Effector memory CD4-positive, alpha-beta T cell (primary cell): ENCODE measurements around the gene HMOX2.

ENCODE experiments used
- DNase-seq, 3 donors: peaks; one replicate each; pipeline ENCODE4 v3.0.0-alpha.2; 2020
- H3K27ac ChIP-seq: 2 replicates; pipeline ENCODE4 v1.7.0; 2013; ENCODE audit warnings: mild to moderate bottlenecking, low read length, moderate library complexity; ENCODE audit not compliant: insufficient read depth, poor library complexity, severe bottlenecking
- H3K27me3 ChIP-seq: replicated peaks from 2 replicates; pipeline ENCODE4 v1.7.0; 2013; ENCODE audit warnings: mild to moderate bottlenecking, low read length; ENCODE audit not compliant: insufficient read depth, control insufficient read depth, poor library complexity, severe bottlenecking
- H3K36me3 ChIP-seq: 2 replicates; pipeline ENCODE4 v1.7.0; 2013; ENCODE audit warnings: mild to moderate bottlenecking, low read length, moderate library complexity; ENCODE audit not compliant: control insufficient read depth, insufficient read depth
- H3K4me1 ChIP-seq: 2 replicates; pipeline ENCODE4 v1.7.0; 2013; ENCODE audit warnings: low read length, mild to moderate bottlenecking; ENCODE audit not compliant: control insufficient read depth, insufficient read depth, poor library complexity, severe bottlenecking
- H3K4me3 ChIP-seq: 2 replicates; pipeline ENCODE4 v1.7.0; 2013; ENCODE audit warnings: low read length, low read depth, mild to moderate bottlenecking; ENCODE audit not compliant: insufficient read depth, poor library complexity, severe bottlenecking
- H3K9me3 ChIP-seq: 2 replicates; pipeline ENCODE4 v1.7.0; 2013; ENCODE audit warnings: mild to moderate bottlenecking, low read length, moderate library complexity; ENCODE audit not compliant: control insufficient read depth

HMOX2 gene

DNA sequence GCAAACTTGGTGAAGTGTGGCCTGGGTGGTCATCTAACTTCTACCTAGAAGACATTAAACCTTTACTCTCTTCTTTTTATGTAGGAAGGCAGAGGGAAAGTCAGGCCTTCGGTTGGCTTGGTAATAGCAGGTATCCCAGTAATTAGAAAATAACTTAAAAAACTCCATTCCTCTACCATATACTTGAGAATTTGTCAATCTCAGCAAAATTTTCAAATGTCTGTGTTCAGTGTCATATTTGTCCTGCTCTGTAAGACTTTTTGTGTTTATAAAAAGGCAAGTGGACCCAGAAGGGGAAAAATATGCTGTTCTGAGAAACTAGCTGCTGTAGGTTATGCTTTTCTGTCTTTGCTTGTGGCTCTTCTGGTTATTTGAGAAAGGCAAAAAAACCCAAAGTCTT lies 5.8 kb downstream of the HMOX2 start:
- DNase-seq: no peak
- no peaks in the 10 kb centered on the region for H3K27me3 ChIP-seq
- H3K27ac ChIP-seq: no peak overlapping the region
- no peaks in the 10 kb centered on the region for H3K9me3 ChIP-seq
- no peak overlapping the region for H3K4me3 ChIP-seq
- H3K36me3 ChIP-seq: peaks cover 13% of the 10 kb centered on the region
- peaks cover 22% of the 10 kb centered on the region for H3K4me1 ChIP-seq

DNA sequence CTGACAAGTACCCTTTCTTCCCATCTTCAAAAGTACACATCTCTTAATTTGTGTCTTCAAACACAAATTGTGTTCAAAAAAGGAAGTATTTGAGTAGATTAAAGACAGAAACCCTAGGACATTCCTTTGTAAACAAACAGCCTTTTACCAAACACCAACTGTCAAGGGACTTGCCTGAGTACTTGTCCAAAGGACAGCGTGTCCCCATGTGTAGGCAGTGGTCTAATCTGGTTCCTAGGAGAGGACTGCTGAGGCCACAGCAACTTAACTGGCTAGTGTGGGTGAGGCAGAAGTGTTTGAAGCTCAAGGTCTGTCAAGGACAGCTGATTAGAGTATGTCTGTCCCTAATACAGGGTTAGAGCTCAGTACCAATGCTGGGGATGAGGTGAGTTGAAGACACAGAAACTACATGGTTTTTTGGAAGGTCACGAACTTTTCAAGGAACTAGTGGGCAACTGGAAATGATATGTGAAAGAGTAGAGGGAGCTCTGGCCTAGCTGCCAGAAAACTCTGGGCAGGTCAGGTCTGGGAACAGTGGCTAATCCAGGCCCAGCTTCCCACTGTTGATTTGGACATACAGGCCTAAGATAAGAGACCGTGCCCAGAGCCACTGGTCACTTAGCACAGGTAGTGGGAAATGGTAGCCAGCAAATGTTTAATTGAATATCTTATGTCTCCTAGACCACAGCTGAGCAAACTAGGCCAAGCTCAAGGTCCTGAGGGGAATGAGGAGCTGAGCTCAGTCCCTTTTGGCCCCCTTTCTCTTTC lies 10.1 kb downstream of the HMOX2 start:
- H3K4me1 ChIP-seq: peaks cover 53% of the 10 kb centered on the region
- no peaks in the 10 kb centered on the region for H3K9me3 ChIP-seq
- H3K27me3 ChIP-seq: no peaks in the 10 kb centered on the region
- DNase-seq: no peak
- H3K36me3 ChIP-seq: peaks cover 19% of the 10 kb centered on the region
- no peak overlapping the region for H3K4me3 ChIP-seq
- H3K27ac ChIP-seq: peak overlapping the region; percentile 42

DNA sequence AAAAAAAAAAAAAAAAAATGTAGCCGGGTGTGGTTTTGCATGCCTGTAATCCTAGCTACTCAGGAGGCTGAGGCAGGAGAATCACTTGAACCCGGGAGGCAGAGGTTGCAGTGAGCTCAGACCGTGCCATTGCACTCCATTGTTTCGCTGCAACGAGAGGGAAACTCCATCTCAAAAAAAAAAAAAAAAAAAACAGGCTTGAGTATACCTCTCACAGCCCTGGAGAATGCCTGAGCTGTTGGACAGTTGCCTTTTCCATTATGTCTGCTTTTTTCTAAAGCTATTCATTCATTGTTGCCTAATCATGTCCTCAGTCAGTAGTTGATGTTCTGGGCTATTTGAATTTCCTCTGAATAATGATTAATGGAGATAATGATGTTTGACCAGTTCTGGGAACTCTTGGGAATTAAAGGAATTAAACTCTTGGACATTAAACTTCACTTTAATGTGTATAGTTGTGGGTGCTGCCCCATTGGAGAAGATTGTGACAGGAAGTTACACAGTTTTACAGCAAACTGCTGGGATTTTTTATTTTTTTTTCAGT lies 11.8 kb downstream of the HMOX2 start:
- Histone ChIP-seq H3K36me3 (peaks cover 23% of the 10 kb centered on the region), H3K9me3 (no peaks in the 10 kb centered on the region), H3K27ac (peak overlapping the region; percentile 67), H3K4me1 (peaks cover 44% of the 10 kb centered on the region), H3K27me3 (no peaks in the 10 kb centered on the region), H3K4me3 (peak overlapping the region; percentile 26)
- no peak for DNase-seq

DNA sequence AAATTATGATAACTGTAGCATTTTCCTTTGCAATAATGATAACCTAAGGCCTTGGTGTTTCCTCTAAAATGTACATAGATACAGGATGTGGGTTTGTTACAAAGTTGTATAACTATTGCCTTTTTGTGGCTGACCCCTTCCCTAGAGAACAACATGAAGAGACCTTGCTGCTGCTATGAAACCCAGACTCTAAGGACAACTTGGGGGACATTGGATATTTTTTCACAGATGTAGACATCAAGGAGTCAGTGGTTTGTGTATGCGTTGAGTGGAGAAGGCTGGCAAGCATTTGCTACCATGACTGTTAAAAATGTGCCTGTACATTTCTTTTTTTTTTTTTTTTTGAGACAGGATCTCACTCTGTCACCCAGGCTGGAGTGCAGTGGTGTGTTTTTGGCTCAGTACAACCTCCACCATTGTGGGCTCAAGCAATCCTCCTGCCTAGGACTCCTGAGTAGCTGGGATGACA lies 12.3 kb downstream of the HMOX2 start:
- H3K4me3 ChIP-seq: peak overlapping the region; percentile 26
- H3K27me3 ChIP-seq: no peaks in the 10 kb centered on the region
- peaks cover 44% of the 10 kb centered on the region for H3K4me1 ChIP-seq
- peaks cover 23% of the 10 kb centered on the region for H3K36me3 ChIP-seq
- DNase-seq: no peak
- H3K9me3 ChIP-seq: no peaks in the 10 kb centered on the region
- peak overlapping the region; percentile 67 for H3K27ac ChIP-seq

DNA sequence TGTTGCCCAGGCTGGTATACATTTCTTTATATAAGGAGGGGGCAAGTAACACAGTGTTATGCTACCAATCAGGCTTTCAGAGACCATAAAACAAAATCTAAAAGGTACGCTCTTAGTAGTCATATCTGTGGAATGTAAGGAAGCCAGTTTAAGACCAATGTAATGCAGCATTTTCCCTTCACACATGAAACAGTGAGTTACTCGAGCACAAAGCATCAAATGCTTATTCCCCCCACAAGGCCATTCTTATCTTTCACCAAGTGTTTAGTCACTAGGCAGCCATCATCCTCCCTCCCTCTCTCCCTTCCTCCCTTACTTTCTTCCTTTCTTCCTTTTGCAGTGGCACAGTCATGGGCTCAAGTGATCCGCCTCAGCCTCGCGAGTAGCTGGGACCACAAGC lies 12.8 kb downstream of the HMOX2 start:
- no peaks in the 10 kb centered on the region for H3K27me3 ChIP-seq
- H3K27ac ChIP-seq: peak overlapping the region; percentile 67
- H3K4me1 ChIP-seq: peaks cover 44% of the 10 kb centered on the region

DNA sequence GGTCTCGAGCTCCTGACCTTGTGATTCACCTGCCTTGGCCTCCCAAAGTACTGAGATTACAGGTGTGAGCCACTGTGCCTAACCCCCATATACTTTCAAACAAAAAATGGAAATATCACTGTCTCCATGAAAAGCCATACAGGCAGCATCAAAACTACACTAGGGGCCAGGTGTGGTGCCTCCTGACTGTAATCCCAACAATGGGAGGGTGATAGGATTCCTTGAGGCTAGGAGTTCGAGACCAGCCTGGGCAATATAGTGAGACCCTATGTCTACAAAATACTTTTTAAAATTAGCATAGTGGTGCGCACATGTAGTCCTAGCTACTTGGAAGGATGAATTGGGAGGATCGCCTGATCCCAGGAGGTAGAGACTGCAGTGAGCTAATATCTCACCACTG lies 15.7 kb downstream of the HMOX2 start:
- Histone ChIP-seq H3K36me3 (peaks cover 13% of the 10 kb centered on the region), H3K4me3 (no peak overlapping the region), H3K9me3 (no peaks in the 10 kb centered on the region), H3K27ac (no peak overlapping the region), H3K4me1 (peaks cover 39% of the 10 kb centered on the region), H3K27me3 (no peaks in the 10 kb centered on the region)
- DNase-seq: no peak

More for the DNA sequence above, 12.8 kb downstream of the HMOX2 start:
- H3K9me3 ChIP-seq: no peaks in the 10 kb centered on the region
- H3K36me3 ChIP-seq: peaks cover 23% of the 10 kb centered on the region
- no peak overlapping the region for H3K4me3 ChIP-seq
- DNase-seq: no peak

DNA sequence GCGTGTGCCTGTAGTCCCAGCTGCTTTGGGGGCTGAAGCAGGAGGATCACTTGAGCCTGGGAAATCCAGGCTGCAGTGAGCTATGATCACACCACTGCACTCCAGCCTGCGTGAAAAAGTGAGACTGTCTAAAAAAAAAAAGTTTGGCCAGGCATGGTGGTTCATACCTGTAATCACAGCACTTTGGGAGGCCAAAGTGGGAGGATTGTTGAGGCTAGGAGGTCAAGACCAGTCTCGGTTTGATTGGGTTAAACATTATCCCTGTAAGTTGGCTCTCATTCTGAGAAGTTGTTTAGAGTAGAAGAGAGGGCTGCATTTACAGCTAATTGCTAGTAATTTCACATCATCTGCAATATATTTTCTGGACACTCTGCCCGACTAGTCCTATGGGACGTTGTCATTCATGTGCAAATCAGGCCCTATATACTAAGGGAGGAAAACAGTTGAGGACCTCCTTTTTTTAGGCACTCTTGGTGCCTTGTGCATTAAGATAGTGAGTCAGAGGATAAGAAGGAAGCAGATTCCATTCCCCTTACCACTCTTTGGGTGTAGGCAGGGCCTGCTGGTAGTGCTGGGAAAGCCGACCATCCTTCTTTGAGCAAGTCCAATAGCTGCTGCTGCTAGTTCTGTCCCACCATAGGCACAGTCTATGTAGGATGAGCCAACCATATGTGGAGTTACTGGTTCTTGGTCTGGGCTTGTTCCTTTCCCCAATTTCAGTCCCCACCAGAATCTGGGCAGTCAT lies 18.7 kb downstream of the HMOX2 start:
- peaks cover 7% of the 10 kb centered on the region for H3K36me3 ChIP-seq
- H3K27ac ChIP-seq: no peak overlapping the region
- no peak overlapping the region for H3K4me3 ChIP-seq
- H3K9me3 ChIP-seq: no peaks in the 10 kb centered on the region
- no peaks in the 10 kb centered on the region for H3K27me3 ChIP-seq
- peaks cover 16% of the 10 kb centered on the region for H3K4me1 ChIP-seq
- DNase-seq: no peak

DNA sequence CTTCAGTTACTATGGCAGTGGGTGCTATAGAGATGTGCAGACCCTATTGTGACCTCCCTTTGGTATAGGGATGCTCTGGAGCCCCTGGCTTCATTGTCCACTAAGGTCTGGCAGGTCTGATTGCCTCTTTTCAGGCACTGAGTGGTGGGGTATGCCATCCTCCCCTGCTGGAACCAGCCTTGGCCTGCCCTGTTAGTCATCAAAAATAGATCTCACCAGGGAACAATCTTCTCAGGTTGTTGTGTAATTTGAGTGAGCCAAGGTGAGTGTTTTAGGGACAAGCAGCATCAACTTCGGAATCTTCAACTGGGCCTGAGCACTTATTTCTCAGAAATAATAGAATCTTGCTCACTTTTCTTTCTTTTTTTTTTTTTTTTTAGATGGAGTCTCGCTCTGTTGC lies 19.6 kb downstream of the HMOX2 start:
- H3K4me1 ChIP-seq: peaks cover 16% of the 10 kb centered on the region

DNA sequence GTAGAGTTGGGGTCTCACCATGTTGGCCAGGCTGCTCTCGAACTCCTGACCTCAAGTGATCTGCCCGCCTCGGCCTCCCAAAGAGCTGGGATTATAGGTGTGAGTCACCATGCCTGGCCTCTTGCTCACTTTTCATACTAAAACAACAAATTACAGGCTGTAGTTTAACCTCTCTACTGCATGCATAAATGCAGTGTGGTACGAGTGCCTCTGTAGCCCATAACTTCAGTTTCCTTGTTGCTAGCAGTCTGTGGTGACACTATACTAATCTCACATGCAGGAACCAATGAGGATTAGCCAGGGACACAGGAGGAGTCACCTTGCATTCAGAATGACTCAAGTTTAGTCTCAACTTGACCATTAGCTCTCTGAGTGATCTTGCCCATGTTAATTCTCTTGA lies 20.1 kb downstream of the HMOX2 start:
- Histone ChIP-seq H3K4me1 (peaks cover 20% of the 10 kb centered on the region), H3K36me3 (peaks cover 7% of the 10 kb centered on the region), H3K4me3 (no peak overlapping the region), H3K9me3 (no peaks in the 10 kb centered on the region), H3K27ac (no peak overlapping the region), H3K27me3 (no peaks in the 10 kb centered on the region)
- no peak for DNase-seq

More for the DNA sequence above, 19.6 kb downstream of the HMOX2 start:
- Histone ChIP-seq H3K27ac (no peak overlapping the region), H3K9me3 (no peaks in the 10 kb centered on the region), H3K4me3 (no peak overlapping the region), H3K27me3 (no peaks in the 10 kb centered on the region), H3K36me3 (peaks cover 7% of the 10 kb centered on the region)
- DNase-seq: no peak
